Epidermal melanocyte (primary cell): ENCODE measurements around the gene CNBP.

Source experiments
- DNase-seq: peaks from one replicate; pipeline ENCODE4 v3.0.0; 2011; ENCODE audit warnings: low spot score; ENCODE audit not compliant: insufficient read length

CNBP gene

DNA sequence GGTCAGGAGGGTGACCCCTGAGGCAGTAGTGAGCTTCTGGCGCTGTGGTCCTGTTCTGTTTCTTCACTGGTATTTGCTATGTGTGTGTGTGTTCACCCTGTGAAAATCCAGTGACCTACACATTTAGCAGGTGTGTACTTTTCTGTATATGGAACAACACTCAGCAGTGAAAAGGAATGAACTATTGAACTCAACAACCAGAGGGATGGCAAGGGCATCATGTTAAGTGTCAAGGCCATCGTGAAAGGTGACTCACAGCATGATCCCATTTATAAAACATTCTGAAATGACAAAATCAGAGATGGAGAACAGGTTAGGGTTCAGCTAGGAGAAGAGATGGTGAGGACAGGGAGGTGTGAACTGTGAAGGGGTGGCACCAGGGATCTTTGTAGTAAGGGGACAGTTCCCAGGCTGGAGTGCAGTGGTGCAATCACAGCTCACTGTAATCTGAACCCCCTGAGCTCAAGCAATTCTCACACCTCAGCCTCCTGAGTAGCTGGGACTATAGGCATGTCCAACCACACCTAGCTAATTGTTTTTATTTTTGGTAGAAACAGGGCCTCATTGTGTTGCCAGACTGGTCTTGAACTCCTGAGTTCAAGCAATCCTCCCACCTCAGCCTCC, 52.1 kb downstream of the CNBP start:
- DNase-seq, result no peak

DNA sequence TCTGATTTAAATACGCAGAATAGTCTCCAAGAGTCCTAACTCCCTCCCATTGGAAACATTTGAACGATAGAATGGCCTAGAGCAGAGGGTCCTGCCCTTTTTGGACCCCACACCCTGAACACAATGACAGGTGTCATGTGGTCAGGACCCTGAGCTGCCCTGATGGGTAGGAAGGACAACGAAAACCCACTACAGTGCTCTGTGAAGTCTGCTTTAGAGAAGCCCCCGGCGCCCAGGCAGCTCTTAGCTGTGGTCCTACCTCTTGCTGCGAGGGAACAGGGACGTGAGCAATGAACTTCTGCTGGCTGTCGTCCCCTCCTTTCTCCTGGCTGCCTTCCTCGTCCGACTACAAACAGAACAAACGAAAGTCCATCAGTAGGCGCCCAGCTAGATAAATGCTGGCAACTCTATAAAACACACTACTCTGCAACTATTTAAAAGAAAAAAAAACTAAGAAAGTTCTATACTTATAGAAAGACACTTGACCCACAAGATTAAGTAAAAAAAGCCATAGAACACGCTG, 53.3 kb downstream of the CNBP start:
- DNase-seq, result no peak

DNA sequence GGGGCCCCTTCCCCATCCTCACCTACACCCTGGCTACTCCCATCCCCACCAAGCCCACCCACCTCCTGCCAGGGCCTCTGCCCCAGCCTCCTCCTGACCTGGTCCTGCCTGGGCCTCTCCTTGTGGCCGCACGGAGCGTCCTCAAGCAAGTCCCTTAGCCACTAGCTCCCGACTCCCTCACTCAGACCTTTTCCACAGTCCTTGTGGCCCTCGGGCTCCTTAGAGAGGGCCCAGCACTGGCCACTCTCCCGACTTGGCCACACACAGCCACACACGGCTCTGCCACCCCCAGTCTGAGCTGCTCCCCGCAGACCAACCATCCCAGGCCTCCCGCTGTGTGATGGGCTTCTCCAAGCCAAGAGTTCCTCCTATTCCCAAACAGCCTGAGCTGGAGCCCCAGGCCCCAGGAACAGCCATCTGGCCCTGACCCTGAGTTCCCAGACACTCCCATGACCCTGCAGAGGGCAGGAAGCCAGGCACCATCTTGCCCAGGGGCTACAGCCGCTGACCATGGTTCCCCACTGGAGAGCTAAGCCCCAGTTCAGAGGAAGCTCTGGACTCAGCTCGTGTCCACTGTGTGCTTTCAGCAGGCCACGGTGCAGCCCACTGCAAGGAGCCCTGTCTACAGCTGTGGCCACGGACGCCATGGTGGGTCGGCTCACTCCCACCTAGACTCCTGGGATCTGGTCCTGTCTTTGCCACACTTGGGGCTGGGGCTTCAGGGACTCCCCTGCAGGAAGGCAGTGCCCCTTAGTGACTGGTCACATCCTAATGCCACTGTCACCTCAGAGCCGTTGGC, 55.1 kb downstream of the CNBP start:
- DNase-seq, result no peak

GRCh38 chr3:129126726-129127280, 56.9 kb downstream of the CNBP start:
- DNase-seq, result no peak

DNA sequence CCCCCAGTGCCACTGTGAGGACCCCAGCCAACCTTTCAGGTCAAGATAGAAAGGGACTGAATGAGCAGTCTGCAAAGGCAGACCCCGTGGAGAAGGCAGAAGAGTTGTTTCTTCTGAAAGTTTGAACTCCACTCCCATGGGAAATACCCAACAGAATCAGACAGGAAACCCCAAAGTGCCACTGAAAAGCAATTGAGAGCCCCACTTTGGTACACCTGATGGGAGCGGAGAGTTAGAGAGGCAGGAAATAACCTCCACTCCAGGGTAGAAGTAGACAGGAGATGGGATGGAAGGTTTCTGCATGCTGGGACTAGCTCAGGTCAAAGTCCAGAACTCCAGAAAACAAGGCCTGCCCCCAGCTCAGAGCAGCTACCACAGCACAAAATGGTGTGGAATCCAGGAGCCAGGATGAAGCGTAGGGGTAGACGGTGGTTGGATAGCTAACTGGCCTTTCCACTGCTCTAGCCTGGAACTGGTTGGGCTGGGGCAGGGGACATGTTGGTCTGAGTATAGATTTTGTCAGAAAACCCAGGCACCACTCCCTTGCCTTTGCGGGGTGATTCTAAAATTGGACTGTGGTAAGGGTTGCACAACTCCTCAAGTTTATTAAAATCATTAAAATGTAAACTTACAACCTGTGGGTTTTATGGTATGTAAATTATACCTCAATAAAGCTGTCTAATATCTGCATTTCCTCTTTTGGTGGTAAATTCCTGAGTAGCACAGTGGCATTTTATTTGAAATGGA, 60.2 kb downstream of the CNBP start:
- no peak for DNase-seq

DNA sequence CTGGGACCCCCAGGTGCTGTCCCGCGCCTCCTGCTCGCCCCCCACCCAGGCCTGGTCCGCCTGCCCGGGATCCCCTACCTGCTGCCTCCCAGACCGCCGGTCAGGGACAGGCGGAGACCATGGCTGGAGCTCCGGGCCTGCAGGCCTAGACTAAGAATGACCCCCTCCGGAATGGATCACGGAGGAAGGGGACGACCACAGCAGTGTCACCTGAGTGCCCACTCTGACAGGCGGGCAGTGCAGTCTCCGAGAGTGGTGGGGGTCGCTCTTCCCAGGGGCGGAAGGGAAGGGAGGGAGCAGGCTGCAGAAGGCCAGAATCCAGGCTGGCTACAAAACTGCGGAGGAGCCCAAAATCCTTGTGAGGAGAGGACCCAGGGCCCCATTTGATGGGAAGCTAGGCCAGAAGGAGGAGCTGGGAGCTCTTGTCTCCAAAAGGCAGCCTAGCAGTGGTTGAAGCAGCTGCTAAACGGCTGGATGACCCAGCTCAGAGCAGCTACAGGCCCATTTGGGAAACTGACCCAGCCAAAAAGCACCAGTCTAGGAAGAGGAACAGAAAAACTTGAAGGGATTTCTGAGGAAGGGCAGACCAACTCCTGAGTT, 61.2 kb downstream of the CNBP start:
- no peak for DNase-seq

DNA sequence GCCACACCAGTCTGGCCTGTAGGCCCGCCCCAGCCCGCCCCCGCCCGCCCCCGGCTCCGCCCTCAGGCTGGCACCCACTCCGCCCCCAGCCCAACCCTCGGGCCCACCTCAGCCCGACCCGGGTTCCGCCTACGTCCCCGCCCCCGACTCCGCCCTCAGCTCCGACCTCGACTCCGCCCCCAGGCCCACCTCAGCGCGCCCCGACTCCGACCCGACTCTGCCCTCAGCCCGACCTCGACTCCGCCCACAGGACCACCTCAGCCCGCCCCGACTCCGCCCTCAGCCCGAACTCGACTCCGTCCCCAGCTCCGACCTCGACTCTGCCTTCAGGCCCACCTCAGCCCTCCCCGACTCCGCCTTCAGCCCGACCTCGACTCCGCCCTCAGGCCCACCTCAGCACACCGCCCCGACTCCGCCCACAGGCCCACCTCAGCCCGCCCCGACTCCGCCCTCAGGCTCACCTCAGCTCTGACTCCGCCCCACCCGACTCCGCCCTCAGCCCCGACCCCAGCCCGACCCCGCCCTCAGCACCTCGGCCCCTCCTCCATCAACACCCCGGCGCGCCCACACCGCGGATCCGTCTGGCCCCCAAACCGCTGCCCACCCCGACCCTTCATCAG, 61.8 kb downstream of the CNBP start, which contains the start of gene RAB43:
RAB43 (minus strand) TSS at position 13 of the 620 bp plus-strand sequence. CDS start 315 bp downstream, outside the sequence.
- DNase-seq, result peak; percentile 92

- DNase-seq, result no peak
Measured at GRCh38 chr3:129121016-129121791, 62.5 kb downstream of the CNBP start.

GRCh38 chr3:129120254-129121004, 63.3 kb downstream of the CNBP start:
- DNase-seq, result peak; percentile 89

- DNase-seq, result no peak
Measured at GRCh38 chr3:129119365-129120100, 64.2 kb downstream of the CNBP start.

- no peak for DNase-seq
Measured at GRCh38 chr3:129118745-129119144, 65.0 kb downstream of the CNBP start.
